Stimulated activated CD4-positive, alpha-beta T cell treated with anti-CD3 and anti-CD28 coated beads, TNF-alpha, amount 100 ng/mL, for 4 hours (primary cell): Measurements from ENCODE around the gene MYO1H.
"Not testable (repeated sequence)": the region's sequence is repeated elsewhere in the genome, so short reads cannot be mapped to it uniquely, and the experiment has no call there.

Source experiments
- DNase-seq, 3 experiments: peaks; one replicate each; pipeline ENCODE4 v3.0.0-alpha.2; 2020; ENCODE audit warnings: low read depth in 3 of 3

MYO1H gene

GRCh38 chr12:109347589-109347988, at the start of gene MYO1H:
Gene MYO1H, plus strand, starts transcription at chr12:109347900. Its CDS starts 61 bp downstream, at chr12:109347961.
- DNase-seq = no peak

- no peak for DNase-seq
These were observed 47.9 kb upstream of the MYO1H start for GRCh38 chr12:109299849-109300248.

- no peak for DNase-seq
These were observed 46.0 kb upstream of the MYO1H start for GRCh38 chr12:109301643-109302168.

GRCh38 chr12:109302358-109302757, 45.3 kb upstream of the MYO1H start:
- DNase-seq = no peak

- DNase-seq = no peak
These were observed 44.9 kb upstream of the MYO1H start for GRCh38 chr12:109302770-109303169.

GRCh38 chr12:109304485-109304884, 43.2 kb upstream of the MYO1H start:
- no peak for DNase-seq

GRCh38 chr12:109305547-109305946, 42.2 kb upstream of the MYO1H start:
- no peak for DNase-seq

GRCh38 chr12:109307051-109307450, 40.6 kb upstream of the MYO1H start:
- no peak for DNase-seq

- no peak for DNase-seq
These were observed 38.9 kb upstream of the MYO1H start, which contains the start of gene FOXN4 for GRCh38 chr12:109308534-109309380. Gene FOXN4, minus strand, starts transcription at chr12:109309284. Its CDS starts 963 bp downstream, at chr12:109308321.

- DNase-seq = no peak
These were observed 38.1 kb upstream of the MYO1H start for GRCh38 chr12:109309381-109310246.

- DNase-seq = no peak
These were observed 37.2 kb upstream of the MYO1H start for GRCh38 chr12:109310247-109311125.

GRCh38 chr12:109321294-109321693, 26.4 kb upstream of the MYO1H start:
- not testable (repeated sequence) for DNase-seq

GRCh38 chr12:109329003-109329402, 18.7 kb upstream of the MYO1H start:
- DNase-seq = no peak

GRCh38 chr12:109329686-109330085, 18.0 kb upstream of the MYO1H start:
- DNase-seq = no peak

- no peak for DNase-seq
These were observed 17.1 kb upstream of the MYO1H start for GRCh38 chr12:109330282-109331230.

GRCh38 chr12:109331301-109331952, 16.3 kb upstream of the MYO1H start:
- DNase-seq = no peak

- DNase-seq = no peak
These were observed 12.8 kb upstream of the MYO1H start for GRCh38 chr12:109334887-109335286.

GRCh38 chr12:109336593-109336992, 11.1 kb upstream of the MYO1H start:
- DNase-seq = no peak

GRCh38 chr12:109343677-109344076, 4.0 kb upstream of the MYO1H start:
- no peak for DNase-seq

- no peak for DNase-seq
These were observed 2.3 kb upstream of the MYO1H start for GRCh38 chr12:109345428-109345827.
